GM21529 (cell line): ENCODE results near the gene A4GNT.
"Not testable (repeated sequence)": the region's sequence is repeated elsewhere in the genome, so short reads cannot be mapped to it uniquely, and the experiment has no call there.

ENCODE experiments used
- ATAC-seq: cut with Tn5 transposase; IDR thresholded peaks from one replicate; pipeline ENCODE4 v1.9.1; 2021; ENCODE audit not compliant: unreplicated experiment

A4GNT gene

GRCh38 chr3:138132239-138132638 is at the start of gene A4GNT:
A4GNT (minus strand) TSS chr3:138132390; CDS start chr3:138131256, 1,134 bp downstream.
- ATAC-seq = no peak

GRCh38 chr3:138180375-138181029 is 48.3 kb upstream of the A4GNT start:
- ATAC-seq = peak; percentile 74

GRCh38 chr3:138174421-138175131 is 42.4 kb upstream of the A4GNT start, which contains the start of gene DBR1:
DBR1 (minus strand) TSS chr3:138174921; CDS start chr3:138174795, 126 bp downstream.
- peak; percentile 90 for ATAC-seq

GRCh38 chr3:138173769-138174420 is 41.7 kb upstream of the A4GNT start:
- ATAC-seq = peak; percentile 3

- ATAC-seq = no peak
Measured at GRCh38 chr3:138172625-138173024, 40.4 kb upstream of the A4GNT start.

GRCh38 chr3:138165061-138165460 is 32.9 kb upstream of the A4GNT start:
- ATAC-seq = no peak

- ATAC-seq = no peak
Measured at GRCh38 chr3:138157743-138158142, 25.6 kb upstream of the A4GNT start.

- ATAC-seq = no peak
Measured at GRCh38 chr3:138154534-138154933, 22.3 kb upstream of the A4GNT start.

GRCh38 chr3:138148503-138148902 is 16.3 kb upstream of the A4GNT start:
- no peak for ATAC-seq

- ATAC-seq = not testable (repeated sequence)
Measured at GRCh38 chr3:138142181-138142580, 10.0 kb upstream of the A4GNT start.

GRCh38 chr3:138140940-138141339 is 8.8 kb upstream of the A4GNT start:
- no peak for ATAC-seq

- no peak for ATAC-seq
Measured at GRCh38 chr3:138139691-138140090, 7.5 kb upstream of the A4GNT start.

GRCh38 chr3:138137861-138138260 is 5.7 kb upstream of the A4GNT start:
- ATAC-seq = no peak

- ATAC-seq = no peak
Measured at GRCh38 chr3:138136201-138136600, 4.0 kb upstream of the A4GNT start.

- ATAC-seq = no peak
Measured at GRCh38 chr3:138135833-138136194, 3.6 kb upstream of the A4GNT start.

- ATAC-seq = no peak
Measured at GRCh38 chr3:138135146-138135832, 3.1 kb upstream of the A4GNT start.

- ATAC-seq = no peak
Measured at GRCh38 chr3:138127636-138128365, 4.4 kb downstream of the A4GNT start.

GRCh38 chr3:138125548-138126221 is 6.5 kb downstream of the A4GNT start:
- ATAC-seq = no peak

- no peak for ATAC-seq
Measured at GRCh38 chr3:138124706-138125355, 7.4 kb downstream of the A4GNT start.

GRCh38 chr3:138124188-138124587 is 8.0 kb downstream of the A4GNT start:
- ATAC-seq = no peak
